ENCODE data around the gene LARGE1. TPM values are rescaled to one million over a fixed set of nuclear protein-coding genes. Genes with fewer than 3 reads are reported as not detected.

The LARGE1 gene
- total and polyA plus RNA-seq, 2 of the 13 experiments (the other 11 are each of a cell fraction or from before 2014, with no cell fraction given): 8.4 to 11.0 TPM

DNA sequence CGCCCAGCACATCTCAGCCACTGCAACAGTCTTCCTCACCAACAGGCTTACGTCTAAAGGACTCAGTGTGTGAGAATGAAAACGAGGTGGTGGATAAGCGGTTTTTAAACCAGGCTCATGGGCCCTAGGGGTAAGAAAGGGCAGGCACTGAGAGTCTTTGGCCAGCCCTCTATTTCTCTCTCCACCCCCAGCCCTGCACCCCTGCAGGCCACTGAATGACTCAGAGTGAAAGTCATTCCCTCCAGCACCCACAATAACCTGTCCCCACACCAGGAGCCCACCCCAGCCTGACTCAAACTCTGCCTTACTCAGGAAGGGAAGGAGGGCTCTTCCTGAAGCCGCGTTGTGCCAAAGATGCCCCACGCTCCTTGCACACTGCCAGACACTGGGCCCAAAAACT lies 72.0 kb downstream of the LARGE1 start:
- Histone ChIP-seq H3K27ac (ENCODE audit: extremely low read length, insufficient read depth, low read length) (no peak overlapping the region), H2AFZ (ENCODE audit: low read length) (no peak overlapping the region), H3K4me1 (ENCODE audit: insufficient read depth, low read length) (peaks cover 11% of the 10 kb centered on the region), H3K9ac (ENCODE audit: insufficient read depth, low read depth, low read length) (no peak overlapping the region), H3K79me2 (ENCODE audit: insufficient read depth, low read length) (no peaks in the 10 kb centered on the region), H3K27me3 (ENCODE audit: control insufficient read depth in 1 of 2, insufficient read depth in 2 of 2, low read length in 2 of 2) (no peaks in the 10 kb centered on the region), H3K9me3 (ENCODE audit: low read length) (no peaks in the 10 kb centered on the region), H3K4me3 (replicated peaks in 1 of 3; ENCODE audit: insufficient read depth in 1 of 3, low read depth in 2 of 3, low read length in 3 of 3) (no peak overlapping the region), H3K36me3 (replicated peaks in 1 of 2; ENCODE audit: control insufficient read depth in 1 of 2, insufficient read depth in 2 of 2, low read length in 2 of 2) (no peaks in the 10 kb centered on the region), H3K4me2 (ENCODE audit: low read depth, low read length) (no peak overlapping the region), H4K20me1 (ENCODE audit: insufficient read depth, low read length) (no peaks in the 10 kb centered on the region)
- in situ Hi-C loops (cut with HindIII; ENCODE audit: extremely low pct_ligation_motif_present, low pct_unique_long_range_greater_than_20kb) (no loop called here), intact Hi-C loops (cut with micrococcal nuclease; ENCODE audit: unreplicated experiment) (no loop called here)
- ATAC-seq (no peak), FAIRE-seq (no peak), DNase-seq (ENCODE audit: low spot score) (no peak)
- TF ChIP-seq GLI4 (CRISPR knock-in tag; IDR thresholded peaks at IDR 0.05; ENCODE audit: borderline replicate concordance) (no peak), ELF4 (CRISPR knock-in tag; IDR thresholded peaks at IDR 0.05; ENCODE audit: borderline replicate concordance) (no peak), SMAD1 (CRISPR knock-in tag; IDR thresholded peaks at IDR 0.05; ENCODE audit: borderline replicate concordance, low read depth) (no peak), REXO4 (CRISPR knock-in tag; IDR thresholded peaks at IDR 0.05; ENCODE audit: borderline replicate concordance) (no peak), MAFG (CRISPR knock-in tag; IDR thresholded peaks at IDR 0.05) (no peak), ZIK1 (CRISPR knock-in tag; IDR thresholded peaks at IDR 0.05; ENCODE audit: borderline replicate concordance, low read depth) (no peak), CCAR2 (optimal IDR thresholded peaks at IDR 0.05; ENCODE audit: low read depth, low read length) (no peak), TCF7L2 (IDR thresholded peaks at IDR 0.05; ENCODE audit: low read depth, low read length) (no peak), ZNF230 (CRISPR knock-in tag; IDR thresholded peaks at IDR 0.05) (no peak), NFYC (CRISPR knock-in tag; IDR thresholded peaks at IDR 0.05) (no peak), FIP1L1 (IDR thresholded peaks at IDR 0.05; ENCODE audit: borderline replicate concordance, insufficient read depth, low read depth, low read length) (no peak), EEA1 (CRISPR knock-in tag; IDR thresholded peaks at IDR 0.05; ENCODE audit: borderline replicate concordance) (no peak), ARNT (IDR thresholded peaks at IDR 0.05) (no peak)
- TF ChIP-seq, protein P1, sequence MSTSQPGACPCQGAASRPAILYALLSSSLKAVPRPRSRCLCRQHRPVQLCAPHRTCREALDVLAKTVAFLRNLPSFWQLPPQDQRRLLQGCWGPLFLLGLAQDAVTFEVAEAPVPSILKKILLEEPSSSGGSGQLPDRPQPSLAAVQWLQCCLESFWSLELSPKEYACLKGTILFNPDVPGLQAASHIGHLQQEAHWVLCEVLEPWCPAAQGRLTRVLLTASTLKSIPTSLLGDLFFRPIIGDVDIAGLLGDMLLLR (CRISPR knock-in tag; IDR thresholded peaks at IDR 0.05): no peak
- CTCF ChIA-PET (ENCODE audit: low intra/inter-chr PET ratio, low total read pairs): no interaction called here
- BruUV-seq (replicated peaks): no TSS peak
- POLR2A ChIA-PET: no interaction called here
- WGBS (ENCODE audit: low lambda C conversion rate): 87% methylated on average over 7 of the region's 7 CpGs
